Measurements from ENCODE around the gene GRHL1.

GRHL1 gene

GRCh38 chr2:10043906-10044601 is 92.6 kb downstream of the GRHL1 start:
- H3K27ac ChIP-seq: peak overlapping the region; percentile 61
- DNase-seq: peak; percentile 86
- H3K27me3 ChIP-seq (replicated peaks): no peaks in the 10 kb centered on the region
- in situ Hi-C loops (cut with HindIII; ENCODE audit: low pct_ligation_motif_present, low sequenced_read_pairs): loop anchor here (10.0 kb wide), 1 partner anchor 229 kb away; no protein-coding TSS in a partner anchor
- H3K36me3 ChIP-seq (replicated peaks): peaks cover 6% of the 10 kb centered on the region
- peak overlapping the region; percentile 57 for H3K4me3 ChIP-seq (ENCODE audit: low read depth, low read length)
- TF ChIP-seq CTCF (IDR thresholded peaks at IDR 0.05; ENCODE audit: low read depth, low read length, missing control alignments): no peak

- H3K4me3 ChIP-seq (ENCODE audit: low read depth, low read length): no peak overlapping the region
- no peak overlapping the region for H3K27ac ChIP-seq
- H3K27me3 ChIP-seq (replicated peaks): no peaks in the 10 kb centered on the region
- no peak for DNase-seq
- in situ Hi-C loops (cut with HindIII; ENCODE audit: low pct_ligation_motif_present, low sequenced_read_pairs): loop anchor here (10.0 kb wide), 1 partner anchor 231 kb away; no protein-coding TSS in a partner anchor
- peaks cover 6% of the 10 kb centered on the region for H3K36me3 ChIP-seq (replicated peaks)
- TF ChIP-seq CTCF (IDR thresholded peaks at IDR 0.05; ENCODE audit: low read depth, low read length, missing control alignments): no peak
Measured at GRCh38 chr2:10045561-10046355, 94.3 kb downstream of the GRHL1 start.

GRCh38 chr2:10046931-10047330 is 95.4 kb downstream of the GRHL1 start:
- TF ChIP-seq CTCF (IDR thresholded peaks at IDR 0.05; ENCODE audit: low read depth, low read length, missing control alignments): no peak
- no peaks in the 10 kb centered on the region for H3K27me3 ChIP-seq (replicated peaks)
- in situ Hi-C loops (cut with HindIII; ENCODE audit: low pct_ligation_motif_present, low sequenced_read_pairs): loop anchor here (10.0 kb wide), 1 partner anchor 232 kb away; no protein-coding TSS in a partner anchor
- H3K36me3 ChIP-seq (replicated peaks): peaks cover 6% of the 10 kb centered on the region
- H3K27ac ChIP-seq: no peak overlapping the region
- H3K4me3 ChIP-seq (ENCODE audit: low read depth, low read length): no peak overlapping the region
- DNase-seq: no peak

- Histone ChIP-seq H3K27me3 (replicated peaks) (no peaks in the 10 kb centered on the region), H3K4me3 (ENCODE audit: low read depth, low read length) (no peak overlapping the region), H3K27ac (no peak overlapping the region), H3K36me3 (replicated peaks) (peaks cover 6% of the 10 kb centered on the region)
- in situ Hi-C loops (cut with HindIII; ENCODE audit: low pct_ligation_motif_present, low sequenced_read_pairs): loop anchor here (10.0 kb wide), 1 partner anchor 233 kb away; no protein-coding TSS in a partner anchor
- DNase-seq: no peak
- no peak for TF ChIP-seq CTCF (IDR thresholded peaks at IDR 0.05; ENCODE audit: low read depth, low read length, missing control alignments)
Measured at GRCh38 chr2:10047616-10048500, 96.4 kb downstream of the GRHL1 start.

GRCh38 chr2:10048501-10049171 is 97.1 kb downstream of the GRHL1 start:
- TF ChIP-seq CTCF (IDR thresholded peaks at IDR 0.05; ENCODE audit: low read depth, low read length, missing control alignments): peak; percentile 53
- Histone ChIP-seq H3K27ac (no peak overlapping the region), H3K27me3 (replicated peaks) (no peaks in the 10 kb centered on the region), H3K4me3 (ENCODE audit: low read depth, low read length) (no peak overlapping the region), H3K36me3 (replicated peaks) (peaks cover 6% of the 10 kb centered on the region)
- peak; percentile 27 for DNase-seq
- in situ Hi-C loops (cut with HindIII; ENCODE audit: low pct_ligation_motif_present, low sequenced_read_pairs): loop anchor here (10.0 kb wide), 1 partner anchor 234 kb away; no protein-coding TSS in a partner anchor

Measured in brain microvascular endothelial cell (primary cell).